Fibroblast of the aortic adventitia (primary cell): ENCODE measurements around the gene PTPN22. TPM values are rescaled to one million over a fixed set of nuclear protein-coding genes. Genes with fewer than 3 reads are reported as not detected.
A peak's percentile ranks its signal among the peaks of the same experiment; 100 is the strongest.

Experiments
- DNase-seq: peaks from one replicate; pipeline ENCODE4 v3.0.0-alpha.2; 2010; ENCODE audit warnings: low read depth
- H3K4me3 ChIP-seq: 2 replicates; pipeline ENCODE4 v1.5.1; 2011; ENCODE audit warnings: low read depth, mild to moderate bottlenecking, control low read depth, low read length, moderate library complexity
- total RNA-seq: library from RNA; depleted of rRNA; stranded (reverse); fragments of >200 nt; gene quantifications from 2 replicates; pipeline ENCODE4 v1.2.3, GENCODE V29; 2012; ENCODE audit warnings: low replicate concordance
- TF ChIP-seq, protein P1 (sequence below): IDR thresholded peaks from 2 replicates; pipeline ENCODE4 v1.5.1; 2011; ENCODE audit warnings: mild to moderate bottlenecking, low read length, control low read depth, inconsistent platforms; ENCODE audit not compliant: insufficient read depth

PTPN22 gene
- total RNA-seq, 1 donor, result 0.99 TPM

DNA sequence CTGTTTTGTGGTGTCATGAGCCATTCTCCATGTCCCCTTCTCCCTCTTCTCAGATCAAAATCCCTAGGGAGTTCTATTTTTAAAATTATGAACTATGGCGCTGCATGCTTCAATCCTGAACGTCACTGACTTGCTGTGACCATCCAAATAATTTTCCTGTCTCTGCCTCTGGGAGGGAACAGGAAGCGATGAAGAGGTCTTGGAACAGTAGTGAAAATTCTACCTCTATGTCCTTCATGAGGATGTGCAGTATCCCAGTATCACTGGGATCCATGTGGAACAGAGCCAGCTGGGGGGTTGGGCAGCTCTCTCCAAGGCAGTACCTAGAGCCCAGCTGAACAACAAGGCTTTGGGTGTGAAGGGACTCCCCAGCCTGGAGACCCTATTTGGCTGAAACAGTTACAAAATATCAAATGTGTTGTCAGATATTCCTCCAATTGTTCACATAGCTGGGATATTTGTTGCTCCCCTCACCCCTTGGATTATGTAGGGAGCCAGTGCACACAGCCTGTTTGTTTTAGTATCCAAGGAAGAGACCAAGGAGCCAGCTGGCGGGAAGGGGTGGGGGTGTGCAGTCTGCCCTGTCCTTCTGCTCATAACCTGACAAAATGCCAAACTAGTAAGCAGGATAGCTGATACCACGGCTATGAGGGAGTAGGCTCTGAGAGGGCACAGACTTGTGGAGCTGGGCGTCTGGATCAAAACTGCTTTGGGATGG lies 41.2 kb upstream of the PTPN22 start:
- TF ChIP-seq, protein P1, sequence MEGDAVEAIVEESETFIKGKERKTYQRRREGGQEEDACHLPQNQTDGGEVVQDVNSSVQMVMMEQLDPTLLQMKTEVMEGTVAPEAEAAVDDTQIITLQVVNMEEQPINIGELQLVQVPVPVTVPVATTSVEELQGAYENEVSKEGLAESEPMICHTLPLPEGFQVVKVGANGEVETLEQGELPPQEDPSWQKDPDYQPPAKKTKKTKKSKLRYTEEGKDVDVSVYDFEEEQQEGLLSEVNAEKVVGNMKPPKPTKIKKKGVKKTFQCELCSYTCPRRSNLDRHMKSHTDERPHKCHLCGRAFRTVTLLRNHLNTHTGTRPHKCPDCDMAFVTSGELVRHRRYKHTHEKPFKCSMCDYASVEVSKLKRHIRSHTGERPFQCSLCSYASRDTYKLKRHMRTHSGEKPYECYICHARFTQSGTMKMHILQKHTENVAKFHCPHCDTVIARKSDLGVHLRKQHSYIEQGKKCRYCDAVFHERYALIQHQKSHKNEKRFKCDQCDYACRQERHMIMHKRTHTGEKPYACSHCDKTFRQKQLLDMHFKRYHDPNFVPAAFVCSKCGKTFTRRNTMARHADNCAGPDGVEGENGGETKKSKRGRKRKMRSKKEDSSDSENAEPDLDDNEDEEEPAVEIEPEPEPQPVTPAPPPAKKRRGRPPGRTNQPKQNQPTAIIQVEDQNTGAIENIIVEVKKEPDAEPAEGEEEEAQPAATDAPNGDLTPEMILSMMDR, result no peak
- no peak overlapping the region for H3K4me3 ChIP-seq
- peak; percentile 75 for DNase-seq

DNA sequence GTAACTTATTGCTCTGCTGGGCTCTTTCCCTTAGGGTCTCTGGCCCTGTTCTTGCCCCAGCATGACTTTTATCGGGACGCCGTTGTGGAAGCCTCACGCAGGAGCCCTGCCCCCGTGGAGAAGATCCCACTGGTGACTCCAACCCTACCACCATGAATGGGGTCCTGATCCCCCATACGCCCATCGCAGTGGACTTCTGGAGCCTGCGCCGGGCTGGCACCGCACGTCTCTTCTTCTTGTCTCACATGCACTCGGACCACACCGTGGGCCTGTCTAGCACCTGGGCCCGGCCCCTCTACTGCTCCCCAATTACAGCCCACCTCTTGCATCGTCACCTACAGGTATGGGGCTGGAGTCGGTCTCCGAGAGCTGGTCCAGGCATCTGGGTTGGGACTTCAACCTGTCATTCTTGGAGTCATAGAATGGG lies 33.9 kb upstream of the PTPN22 start:
- TF ChIP-seq, protein P1, result no peak
- peak; percentile 8 for DNase-seq
- H3K4me3 ChIP-seq, result peak overlapping the region; percentile 97

DNA sequence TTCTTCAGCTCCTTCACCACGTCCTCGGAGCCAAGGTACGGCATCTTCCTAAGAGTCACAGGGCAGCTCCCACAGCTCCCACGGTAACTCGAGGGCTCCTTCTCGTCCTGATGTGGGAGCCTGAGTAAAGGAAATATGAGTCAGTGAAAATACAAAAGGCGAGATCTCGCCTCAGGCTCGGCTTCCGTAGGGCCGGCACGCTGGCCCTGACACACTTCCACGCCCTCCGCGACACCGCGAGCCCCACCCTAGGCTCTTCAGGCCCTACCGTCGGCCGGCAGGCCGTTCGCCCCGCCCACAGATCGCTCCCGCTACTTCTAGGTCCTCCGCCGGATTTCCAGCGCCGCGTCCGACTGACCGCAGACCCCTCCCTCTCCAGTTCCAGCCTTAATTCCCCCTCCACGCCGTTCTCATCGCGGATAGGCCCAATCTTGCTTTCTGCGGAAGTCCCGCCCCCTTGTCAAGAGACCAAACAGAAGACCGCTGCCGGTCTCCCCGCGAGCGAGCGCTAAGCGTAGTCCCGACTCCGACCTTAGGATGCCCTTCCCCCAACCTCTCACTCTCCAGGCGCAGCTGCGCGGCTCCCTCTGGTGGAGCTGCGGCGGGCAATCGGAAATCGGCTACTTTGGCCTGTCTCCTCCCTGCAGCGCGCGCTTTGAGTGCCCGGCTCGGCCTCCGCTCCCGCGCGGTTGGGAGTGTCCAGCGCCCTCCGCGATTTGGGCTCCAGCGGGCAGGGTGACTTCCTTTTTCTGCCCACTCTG lies 33.3 kb upstream of the PTPN22 start, which contains the start of the genes AP4B1 and DCLRE1B:
Gene AP4B1, minus strand, starts transcription at position 126 of the 761 bp plus-strand sequence. Its CDS starts 82 bp downstream, at position 44.
Gene DCLRE1B, plus strand, starts transcription at position 653 of the 761 bp plus-strand sequence. CDS start 261 bp downstream, outside the sequence.
- H3K4me3 ChIP-seq, result peak within 1 kb of the TSS; percentile 97
- DNase-seq, result peak; percentile 100
- TF ChIP-seq, protein P1, result peak; percentile 70

DNA sequence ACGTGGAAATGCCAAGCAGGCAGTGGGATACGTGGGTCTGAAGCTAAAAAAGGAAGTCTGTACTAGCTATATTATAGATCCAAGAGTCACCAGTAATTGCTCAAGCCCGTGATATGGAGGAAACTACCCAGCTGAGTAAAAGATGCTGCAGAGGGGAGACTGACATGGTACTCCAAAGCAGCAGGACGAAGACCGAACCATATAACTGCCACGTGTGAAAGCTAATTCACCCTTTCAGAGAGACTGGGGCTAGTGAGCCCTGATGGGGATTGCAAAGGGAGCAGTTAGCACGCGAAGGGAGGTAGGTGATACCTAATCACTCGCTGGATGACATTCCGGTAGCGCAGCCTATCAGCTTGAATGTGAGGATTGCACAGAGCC lies 32.8 kb upstream of the PTPN22 start:
- no peak for DNase-seq
- peak overlapping the region; percentile 96 for H3K4me3 ChIP-seq
- TF ChIP-seq, protein P1, result no peak

DNA sequence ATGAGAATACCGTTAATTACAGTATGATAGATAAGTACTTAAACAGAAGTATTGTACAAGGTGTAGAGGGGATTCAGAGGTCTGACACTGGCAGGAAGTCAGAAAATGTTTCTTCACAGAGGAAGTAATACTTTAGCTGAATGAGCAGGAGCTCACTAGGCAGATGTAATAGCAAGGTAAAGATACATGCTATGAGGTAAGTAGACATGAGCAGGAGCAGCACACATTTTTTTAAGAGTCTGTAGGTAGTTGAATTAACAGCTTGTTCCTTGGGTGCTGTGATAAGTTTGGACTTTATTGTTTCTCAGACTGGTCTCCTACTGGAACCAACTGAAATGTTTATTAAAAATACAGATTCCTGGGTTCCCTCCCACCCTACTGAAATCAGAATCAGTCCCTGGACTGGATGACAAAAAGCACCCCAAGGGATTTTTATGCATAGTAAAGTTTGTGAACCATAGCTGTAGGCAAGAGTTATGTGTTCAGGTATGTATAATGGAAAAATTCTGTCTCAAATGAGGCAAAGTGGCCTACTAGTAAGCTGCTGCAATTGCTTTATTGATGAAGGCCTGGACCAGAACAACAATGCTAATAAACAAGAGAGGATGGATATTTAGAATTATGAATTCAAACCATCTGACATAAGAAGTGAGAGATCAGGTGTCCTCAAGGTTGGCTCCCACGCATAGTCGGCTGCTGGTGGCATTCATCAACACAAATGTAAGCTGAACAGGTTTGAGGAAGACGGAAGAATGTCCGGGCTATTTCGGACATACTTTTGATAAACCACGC lies 32.2 kb upstream of the PTPN22 start:
- TF ChIP-seq, protein P1, result no peak
- peak; percentile 24 for DNase-seq
- peak overlapping the region; percentile 96 for H3K4me3 ChIP-seq

DNA sequence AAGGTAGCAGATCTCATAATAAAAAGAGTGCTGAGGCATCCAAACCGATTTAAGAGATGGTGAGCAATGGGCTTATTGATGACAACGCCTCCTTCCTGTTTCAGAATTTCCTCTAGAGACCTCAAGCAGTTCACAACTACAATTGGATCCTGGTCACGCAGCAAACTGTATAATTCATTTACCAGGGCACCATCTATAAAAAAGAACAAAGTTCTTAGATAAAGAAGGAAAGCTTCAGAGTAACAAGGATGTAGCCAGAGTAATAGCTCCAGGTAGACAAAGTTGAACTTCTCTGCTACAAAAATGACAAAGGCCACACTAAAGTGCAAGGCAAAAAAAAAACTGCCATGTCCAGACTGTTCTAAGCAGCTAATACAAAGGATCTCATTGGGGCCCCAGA lies 29.7 kb upstream of the PTPN22 start:
- TF ChIP-seq, protein P1, result no peak
- no peak overlapping the region for H3K4me3 ChIP-seq
- DNase-seq, result no peak
